AG08396 (cell line): ENCODE measurements around the gene DHRSX.
"Not testable (repeated sequence)": the region's sequence is repeated elsewhere in the genome, so short reads cannot be mapped to it uniquely, and the experiment has no call there.

Experiments used
- DNase-seq: peaks from one replicate; pipeline ENCODE4 v3.0.0; 2012; ENCODE audit warnings: low spot score, mixed read lengths

DHRSX gene

DNA sequence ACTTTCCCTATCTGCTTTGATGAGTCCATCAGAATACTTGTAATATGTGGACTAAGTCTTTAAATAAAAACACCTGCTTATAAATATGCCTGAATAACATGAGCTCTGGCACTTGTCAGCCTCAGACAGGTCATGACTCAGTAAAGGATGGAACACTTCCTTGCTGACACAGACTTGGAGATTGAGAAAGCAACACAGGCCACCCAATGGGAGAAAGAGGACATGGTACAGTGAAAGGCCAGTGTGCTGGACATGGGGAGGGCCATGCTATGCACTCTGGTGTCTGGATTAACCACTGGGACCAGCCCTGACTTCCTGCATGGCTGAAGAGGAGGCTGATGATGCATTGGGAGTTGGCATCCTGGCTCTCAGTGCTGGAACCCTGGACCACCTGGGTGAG lies 149.5 kb downstream of the DHRSX start:
- peak; percentile 67 for DNase-seq

DNA sequence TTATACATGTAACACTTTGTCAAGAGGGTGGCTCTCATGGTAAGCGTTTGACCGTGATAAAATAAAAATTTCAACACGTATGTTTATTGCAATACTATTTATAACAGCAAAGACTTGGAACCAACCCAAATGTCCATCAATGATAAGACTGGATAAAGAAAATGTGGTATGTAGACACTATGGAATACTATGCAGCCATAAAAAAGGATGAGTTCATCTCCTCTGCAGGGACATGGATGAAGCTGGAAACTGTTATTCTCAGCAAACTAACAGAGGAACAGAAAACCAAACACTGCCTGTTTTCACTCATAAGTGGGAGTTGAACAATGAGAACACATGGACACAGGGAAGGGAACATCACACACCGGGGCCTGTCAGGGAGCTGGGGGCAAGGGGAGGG lies 150.1 kb downstream of the DHRSX start:
- DNase-seq: not testable (repeated sequence)

DNA sequence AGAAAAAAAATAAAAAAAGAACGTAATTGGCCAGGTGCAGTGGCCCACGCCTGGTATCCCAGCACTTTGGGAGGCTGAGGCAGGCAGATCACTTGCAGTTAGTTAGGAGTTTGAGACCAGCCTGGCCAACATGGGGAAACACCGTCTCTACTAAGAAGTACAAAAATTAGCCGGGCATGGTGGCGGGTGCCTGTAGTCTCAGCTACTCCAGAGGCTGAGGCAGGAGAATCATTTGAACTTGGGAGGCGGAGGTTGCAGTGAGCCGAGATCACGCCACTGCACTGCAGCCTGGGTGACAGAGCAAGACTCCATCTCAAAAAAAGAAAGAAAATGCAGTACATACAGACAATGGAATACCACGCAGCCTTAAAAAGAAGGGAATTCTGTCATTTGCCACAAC lies 150.7 kb downstream of the DHRSX start:
- DNase-seq: not testable (repeated sequence)

DNA sequence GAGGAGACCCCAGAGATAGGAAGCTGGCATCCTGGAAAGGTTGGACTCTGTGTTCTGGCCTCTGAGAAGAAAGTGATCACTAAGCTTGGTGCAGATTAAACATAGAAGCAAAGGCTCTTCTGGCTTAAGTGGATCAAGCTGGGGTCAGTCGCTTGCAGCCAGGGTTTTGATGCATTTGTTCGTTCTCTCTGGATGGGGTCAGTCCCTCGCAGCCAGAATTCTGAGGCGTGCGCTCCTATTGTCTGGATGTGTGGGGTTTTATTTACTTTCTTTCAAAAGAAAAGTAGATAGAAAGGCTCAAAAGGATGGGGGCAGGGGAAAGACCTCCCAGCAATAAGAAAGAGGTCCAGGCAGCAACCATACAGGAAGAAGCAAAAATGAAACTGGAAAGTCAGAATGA lies 152.6 kb downstream of the DHRSX start:
- no peak for DNase-seq

DNA sequence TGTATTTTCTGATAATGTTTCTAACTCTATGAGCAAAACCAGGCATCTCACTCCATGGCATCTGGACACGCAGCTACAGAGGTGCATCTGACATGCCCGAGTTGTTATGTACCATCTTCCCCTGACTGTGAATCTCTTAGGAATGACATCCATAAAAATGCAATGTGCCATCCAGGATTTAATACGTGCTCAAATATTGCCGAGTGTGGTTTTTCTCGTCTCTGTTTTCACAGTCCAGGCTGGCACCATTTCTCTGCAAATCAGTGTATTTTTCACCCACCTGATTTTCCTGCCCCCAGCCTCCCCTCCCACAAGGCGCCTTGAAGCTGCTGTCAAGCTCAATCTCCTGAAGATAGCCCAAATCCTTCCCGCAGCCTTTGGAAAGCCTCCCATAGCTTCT lies 154.6 kb downstream of the DHRSX start:
- DNase-seq: no peak

DNA sequence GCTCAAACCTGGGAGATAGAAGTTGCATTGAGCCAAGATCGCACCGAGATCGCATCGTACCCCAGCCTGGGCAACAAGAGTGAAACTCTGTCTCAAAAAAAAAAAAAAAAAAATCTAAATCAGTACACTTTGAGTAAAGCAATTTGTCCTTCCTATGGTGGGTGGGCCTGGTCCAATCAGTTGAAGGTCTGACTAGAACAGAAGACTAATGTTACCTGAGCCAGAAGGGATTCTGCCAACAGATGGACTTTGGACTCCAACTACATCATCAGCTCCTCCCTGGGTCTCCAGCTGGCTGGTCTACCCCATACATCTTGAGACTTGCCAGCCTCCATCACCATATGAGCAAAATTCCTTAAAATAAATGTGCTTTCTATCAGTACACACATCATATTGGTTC lies 155.2 kb downstream of the DHRSX start:
- no peak for DNase-seq

DNA sequence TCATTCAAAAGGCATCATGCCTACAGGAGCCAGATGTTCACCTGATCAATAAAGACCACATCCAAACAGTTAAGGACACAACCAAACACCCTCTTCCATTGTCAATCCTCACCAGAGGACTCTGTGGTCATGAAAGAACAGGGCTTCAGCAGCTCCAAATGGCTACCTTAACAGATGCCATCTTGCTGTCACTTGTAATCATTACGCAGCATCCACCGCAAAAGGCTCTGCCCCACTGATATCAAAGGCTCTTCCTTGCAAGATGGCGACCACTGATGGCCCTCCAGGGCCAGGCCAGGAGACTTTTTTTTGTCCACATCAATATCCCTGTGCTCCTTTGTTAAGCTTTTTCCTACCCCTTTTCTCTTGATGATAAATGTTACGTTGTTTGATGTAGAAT lies 157.4 kb downstream of the DHRSX start:
- DNase-seq: no peak

DNA sequence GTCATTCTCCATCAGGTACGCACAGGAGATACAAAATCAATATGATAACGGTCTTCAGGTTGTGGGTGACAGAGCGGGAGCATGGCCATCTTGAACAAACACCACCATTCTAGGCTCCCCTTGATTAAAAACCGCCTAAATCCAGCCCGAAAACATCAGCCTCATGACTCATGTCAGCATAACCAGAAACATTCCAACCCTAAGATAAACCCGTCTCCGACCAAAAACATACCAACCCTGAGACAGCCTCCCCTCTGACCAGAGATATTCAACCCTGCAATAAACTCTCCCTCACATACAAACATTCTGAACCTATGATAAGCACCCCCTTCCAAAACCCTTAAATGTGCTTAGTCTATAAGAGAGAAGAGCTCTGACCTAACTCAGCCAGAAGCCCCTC lies 157.9 kb downstream of the DHRSX start:
- DNase-seq: peak; percentile 33

DNA sequence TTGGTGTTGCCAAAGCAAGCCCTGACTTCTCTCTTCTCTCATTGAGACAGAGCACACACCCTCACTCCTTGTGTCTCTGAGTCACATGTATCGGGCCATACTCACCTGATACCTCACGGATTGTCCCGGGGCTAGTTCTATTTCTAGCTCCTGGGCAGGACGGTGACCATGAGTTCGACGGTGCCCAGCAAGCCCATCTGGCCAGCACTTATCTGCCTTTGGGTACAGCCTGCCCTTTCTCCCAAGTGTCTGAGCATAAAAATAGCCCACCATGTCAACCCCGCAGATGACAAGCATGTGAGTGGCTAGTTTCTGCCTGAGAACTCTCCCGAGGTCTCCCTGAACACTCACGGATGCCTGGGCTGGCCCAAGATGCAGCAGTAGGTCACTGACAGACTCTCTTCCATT lies 158.5 kb downstream of the DHRSX start:
- no peak for DNase-seq

DNA sequence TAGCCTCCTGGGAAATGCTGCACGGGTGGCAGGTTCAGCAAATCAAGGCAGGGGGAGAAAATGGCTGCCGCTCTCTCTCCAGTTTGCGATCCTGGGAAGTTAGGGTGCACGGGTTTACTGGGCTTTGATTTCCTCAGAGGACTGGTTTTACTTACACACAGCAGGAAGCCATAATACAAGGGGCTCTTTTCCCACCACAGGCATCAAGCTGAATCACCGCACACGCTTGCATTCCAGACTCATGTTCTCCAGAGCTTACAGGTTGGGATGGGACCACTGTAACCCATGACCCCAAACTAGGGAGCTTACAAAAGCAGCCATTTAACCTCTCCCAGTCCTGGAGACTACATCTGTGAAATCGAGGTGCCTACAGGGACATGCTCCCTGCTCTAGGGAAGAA lies 159.8 kb downstream of the DHRSX start:
- DNase-seq: no peak

DNA sequence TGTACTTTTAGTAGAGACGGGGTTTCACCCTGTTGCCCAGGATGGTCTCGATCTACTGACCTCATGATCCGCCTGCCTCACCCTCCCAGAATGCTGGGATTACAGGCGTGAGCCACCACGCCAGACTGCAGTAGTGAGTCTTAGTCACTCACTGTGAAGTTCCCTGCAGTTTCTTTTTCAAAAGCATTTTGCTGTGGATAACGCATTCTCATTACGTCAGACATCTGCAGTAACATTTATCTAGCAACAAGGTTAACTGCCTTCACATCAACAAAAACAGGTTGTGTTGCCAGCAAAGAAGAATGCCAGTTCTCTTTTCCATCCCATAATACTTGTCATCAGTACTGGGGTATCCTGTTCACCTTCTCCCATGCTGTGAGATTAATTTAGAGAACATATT lies 164.6 kb downstream of the DHRSX start:
- no peak for DNase-seq

DNA sequence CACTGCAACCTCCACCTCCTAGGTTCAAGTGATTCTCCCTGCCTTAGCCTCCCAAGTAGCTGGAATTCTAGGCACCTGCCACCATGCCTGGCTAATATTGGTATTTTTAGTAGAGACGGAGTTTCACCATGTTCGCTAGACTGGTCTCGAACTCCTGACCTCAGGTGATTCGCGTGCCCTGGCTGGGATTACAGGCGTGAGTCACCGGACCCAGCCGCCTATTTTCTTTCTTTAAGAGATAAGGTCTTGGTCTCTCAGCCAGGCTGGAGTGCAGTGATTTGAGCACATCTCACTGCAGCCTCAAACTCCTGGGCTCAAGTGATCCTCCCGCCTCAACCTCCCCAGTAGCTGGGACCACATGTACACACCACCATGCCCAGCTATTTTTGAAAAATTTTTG lies 166.5 kb downstream of the DHRSX start:
- DNase-seq: no peak

DNA sequence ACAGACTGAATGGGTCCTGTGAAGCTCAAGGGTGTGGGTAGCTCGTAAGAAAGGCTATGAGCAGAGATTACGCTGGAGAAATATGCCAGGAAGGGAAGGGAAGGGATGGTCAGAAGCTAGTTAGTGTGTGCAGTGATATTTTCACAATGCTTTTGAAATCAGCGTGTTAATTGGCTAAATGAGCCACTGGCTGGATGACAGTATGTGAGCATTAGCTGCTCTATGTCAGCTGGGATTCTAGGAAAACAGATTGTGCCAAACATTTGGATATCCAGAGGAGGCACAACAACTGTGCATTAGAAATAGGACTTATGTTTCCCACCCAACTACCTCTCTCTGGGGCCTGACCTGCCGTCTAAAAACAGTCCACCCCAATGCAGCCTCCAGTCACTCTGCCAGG lies 168.5 kb downstream of the DHRSX start:
- DNase-seq: no peak

DNA sequence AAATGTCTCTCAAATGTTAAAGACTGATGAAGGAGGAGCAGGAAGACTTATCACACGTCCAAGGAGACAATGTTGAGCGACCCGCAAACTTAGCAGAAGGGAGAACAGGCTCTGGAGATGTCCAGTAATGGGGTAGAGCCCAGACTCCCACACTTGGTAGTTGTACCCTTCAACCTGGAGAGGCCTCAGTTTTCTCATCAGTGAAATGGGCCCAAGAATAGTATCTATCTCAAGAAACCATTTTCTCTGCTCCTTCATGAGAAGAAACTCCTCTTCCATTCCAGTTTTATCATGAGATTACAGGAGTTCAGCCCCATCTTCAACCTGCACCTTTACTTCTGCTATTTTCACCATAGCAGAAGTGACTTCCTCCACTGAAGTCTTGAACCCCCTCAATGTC lies 169.9 kb downstream of the DHRSX start:
- DNase-seq: no peak

DNA sequence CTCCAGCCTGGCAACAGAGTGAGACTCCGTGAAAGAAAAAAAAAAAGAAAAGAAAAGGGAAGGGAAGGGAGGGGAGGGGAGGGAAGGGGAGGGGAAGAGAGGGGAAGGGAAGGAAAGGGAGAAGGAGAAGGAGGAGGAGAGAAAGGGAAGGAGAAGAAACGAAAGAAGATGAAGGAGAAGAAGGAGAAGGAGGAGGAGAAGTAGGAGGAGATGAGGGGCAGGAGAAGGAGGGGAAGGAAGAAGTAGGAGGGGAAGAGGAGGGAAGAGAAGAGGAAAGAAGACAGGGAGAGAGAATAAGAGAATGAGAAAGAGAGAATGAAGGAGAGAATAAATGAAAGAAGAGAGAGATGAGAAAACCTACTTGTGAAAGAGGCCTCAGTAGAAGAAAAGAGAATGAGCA lies 170.3 kb downstream of the DHRSX start:
- DNase-seq: no peak

DNA sequence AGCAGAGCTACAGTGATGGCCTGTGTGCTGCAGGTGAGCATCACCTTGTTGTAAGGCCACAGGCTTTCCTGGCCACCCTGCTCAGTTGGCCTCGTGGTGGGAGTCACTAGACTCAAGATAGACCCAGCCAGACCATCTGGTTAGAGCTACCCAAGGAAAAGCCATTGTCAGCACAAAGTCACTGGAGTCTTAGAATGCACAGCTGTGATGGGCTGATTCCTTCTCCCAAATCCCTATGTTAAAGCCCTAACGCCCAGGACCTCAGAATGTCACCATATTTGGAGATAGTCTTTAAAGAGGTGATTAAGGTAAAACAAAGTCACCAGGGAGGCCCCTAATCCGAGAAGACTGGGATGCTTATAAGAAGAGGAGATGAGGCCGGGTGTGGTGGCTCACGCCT lies 173.4 kb downstream of the DHRSX start:
- DNase-seq: no peak

DNA sequence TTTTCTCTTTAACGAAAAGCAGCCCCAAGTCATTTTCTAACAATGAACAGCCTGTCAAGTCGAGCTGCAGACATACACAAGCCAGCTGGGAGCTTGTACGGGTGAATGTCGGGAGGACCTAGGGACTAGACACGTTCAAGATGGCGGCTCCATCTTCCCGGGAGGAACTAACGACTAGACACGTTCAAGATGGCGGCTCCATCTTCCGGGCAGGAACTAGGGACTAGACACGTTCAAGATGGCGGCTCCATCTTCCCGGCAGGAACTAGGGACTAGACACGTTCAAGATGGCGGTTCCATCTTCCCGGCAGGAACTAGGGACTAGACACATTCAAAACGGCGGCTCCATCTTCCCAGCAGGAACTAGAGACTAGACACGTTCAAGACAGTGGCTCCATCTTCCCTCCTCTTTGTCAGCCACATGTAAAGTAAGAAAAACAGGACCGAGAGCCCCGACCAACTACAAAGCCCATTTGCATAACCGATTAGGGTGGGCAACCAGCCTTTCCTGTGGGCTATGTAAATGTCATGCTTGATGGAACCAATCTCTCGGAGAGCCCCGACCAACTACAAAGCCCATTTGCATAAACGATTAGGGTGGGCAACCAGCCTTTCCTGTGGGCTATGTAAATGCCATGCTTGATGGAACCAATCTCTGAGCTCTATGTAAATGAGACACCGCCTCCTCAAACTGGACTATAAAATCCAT lies 175.5 kb downstream of the DHRSX start:
- peak; percentile 74 for DNase-seq

DNA sequence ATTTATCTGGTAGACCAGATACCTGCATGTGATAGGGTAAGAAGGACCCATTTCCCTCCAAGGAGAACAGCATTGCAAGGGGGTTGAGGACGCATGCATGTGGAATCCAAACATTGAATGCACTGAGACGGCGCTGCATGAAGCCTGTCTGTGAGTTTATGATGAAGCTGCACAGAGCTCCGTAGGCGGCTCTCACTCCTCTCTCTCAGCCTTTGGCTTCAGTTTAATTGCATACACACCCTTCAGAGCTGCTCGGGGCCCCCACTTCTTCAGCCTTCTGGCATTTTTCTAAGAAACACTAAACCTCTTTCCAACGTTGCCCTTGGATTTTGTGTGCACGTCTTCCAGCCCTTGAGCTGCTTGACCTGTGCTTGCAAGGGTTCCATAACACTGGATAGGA lies 176.6 kb downstream of the DHRSX start:
- DNase-seq: no peak

DNA sequence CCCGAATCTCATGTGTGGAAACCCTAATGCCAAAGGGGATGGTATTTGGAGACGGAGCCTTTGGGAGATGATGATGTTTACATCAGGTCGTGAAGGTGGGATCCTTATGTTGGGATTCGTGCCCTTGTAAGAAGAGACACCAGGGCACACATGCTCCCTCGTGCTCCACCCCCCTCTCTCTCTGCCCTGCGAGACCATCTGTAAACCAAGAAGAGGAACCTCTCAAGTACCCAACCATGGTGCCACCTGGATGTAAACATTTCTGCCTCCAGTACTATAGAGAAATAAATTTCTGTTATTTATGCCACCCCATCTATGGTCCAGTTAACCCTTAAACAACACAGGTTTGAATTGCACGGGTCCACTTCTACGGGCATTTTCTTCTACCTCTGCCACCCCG lies 179.4 kb downstream of the DHRSX start:
- DNase-seq: no peak

DNA sequence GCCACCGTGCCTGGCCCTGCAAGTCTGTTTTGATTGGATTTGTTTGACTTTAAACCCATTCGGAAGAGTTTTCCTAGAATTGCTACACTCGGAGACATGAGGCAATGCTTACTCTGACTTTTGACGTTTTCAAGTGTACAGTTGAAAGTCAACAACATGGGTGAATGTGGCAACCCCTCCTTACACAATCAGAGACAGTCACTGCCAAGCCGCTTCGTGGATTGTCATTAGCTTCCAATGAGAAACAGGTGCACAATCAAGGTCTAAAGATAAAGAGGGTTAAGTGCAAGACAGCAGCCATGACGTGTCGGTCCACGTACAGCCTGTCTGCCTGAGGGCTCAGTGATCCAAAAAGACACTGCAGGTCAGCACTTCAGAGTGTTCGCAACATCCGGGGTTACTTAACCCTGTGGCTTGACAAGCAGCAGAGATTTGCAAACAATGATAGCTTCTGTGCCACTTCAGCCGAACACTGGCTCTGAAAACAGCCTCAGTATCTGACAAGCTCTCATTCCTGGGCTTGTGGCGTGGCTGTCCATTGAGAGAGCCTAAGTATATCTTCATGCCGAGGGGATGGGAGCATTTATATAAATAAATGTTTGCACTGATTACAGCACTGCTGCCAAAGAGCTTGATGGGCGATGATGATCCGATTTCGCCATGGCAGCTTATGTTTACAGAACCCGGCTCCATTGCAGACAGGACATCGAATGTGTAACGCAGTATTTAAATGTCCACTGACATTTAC lies 180.0 kb downstream of the DHRSX start:
- DNase-seq: peak; percentile 41

DNA sequence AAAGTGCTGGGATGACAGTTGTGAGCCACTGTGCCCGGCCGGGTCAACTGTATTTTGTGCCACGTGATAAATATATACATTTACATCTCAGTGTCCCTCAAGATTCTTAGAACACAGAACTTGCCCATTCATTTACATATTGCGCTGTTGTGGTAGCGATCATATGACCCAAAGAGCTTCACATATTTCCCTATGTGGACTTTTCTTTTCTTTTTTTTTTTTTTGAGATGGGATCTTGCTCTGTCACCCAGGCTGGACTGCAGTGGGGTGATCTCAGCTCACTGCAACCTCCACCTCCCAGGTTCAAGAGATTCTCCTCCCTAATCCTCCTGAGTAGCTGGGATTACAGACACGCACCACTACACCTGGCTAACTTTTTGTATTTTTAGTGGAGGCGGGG lies 180.7 kb downstream of the DHRSX start:
- DNase-seq: no peak

DNA sequence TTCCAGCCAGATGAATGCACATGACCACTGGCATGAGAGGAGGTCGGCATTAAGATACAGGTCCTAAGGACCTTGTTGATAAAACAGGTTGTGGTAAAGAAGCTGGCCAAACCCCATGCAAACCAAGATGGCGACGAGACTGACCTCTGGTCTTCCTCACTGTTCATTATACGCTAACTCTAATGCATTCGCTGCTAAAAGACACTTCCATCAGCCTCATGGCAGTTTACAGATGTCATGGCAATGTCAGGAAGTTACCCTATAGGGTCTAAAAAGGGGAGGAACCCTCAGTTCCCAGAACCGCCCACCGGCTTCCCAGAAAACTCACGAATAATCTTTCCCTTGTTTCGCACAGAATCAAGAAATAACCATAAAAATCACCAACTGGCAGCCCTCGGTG lies 182.4 kb downstream of the DHRSX start:
- no peak for DNase-seq

DNA sequence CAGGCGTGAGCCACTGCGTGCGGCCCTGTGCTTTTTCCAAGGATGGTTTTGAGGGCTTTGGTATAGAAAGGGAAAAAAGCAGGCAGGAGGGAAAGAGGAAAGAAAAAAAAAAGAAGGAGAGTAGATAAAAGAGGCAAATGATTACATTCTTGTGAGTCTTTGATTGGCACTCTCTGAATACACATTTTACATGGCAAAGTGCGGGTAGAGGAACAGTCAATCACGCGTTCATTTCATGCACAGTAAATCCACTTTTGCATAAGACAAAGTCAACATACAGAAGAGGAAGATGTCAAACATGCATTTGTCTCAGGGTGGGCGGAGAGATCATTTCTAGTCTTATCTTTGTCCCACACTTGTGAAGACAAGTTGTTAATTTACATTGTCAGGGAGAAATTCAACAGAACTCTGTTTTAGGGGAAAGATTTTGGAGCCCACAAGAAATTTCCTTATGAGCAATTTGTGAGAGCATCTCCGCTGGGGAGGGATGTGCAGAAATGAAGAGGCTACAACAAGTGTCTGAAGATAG lies 183.2 kb downstream of the DHRSX start:
- no peak for DNase-seq

DNA sequence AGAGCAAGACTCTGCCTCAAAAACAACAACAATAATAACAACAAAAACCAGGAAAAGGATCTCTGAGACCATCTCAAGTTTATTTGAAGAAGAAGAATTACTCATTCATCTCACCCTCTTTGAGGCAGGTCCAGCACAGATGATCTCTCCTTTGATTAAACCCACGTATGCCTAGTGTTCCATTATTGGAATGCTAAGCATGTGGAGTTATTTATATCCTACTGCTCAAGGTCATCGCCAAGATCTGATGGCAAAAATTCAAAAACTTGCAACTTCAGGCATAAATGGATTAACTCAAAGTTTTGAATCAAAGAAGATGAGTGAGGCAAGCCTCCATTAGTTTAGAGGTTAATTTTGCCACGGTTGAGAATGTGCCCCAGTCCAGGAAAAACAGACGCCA lies 184.2 kb downstream of the DHRSX start:
- no peak for DNase-seq
